Nephron (organoid): ENCODE data around the gene SYT12.

Experiments
- H3K27ac Mint-ChIP-seq, 3 experiments: 2 replicates each; pipeline ENCODE4 v1.8.0; 2020; ENCODE audit warnings: mixed read lengths in 3 of 3, mild to moderate bottlenecking in 2 of 3, moderate library complexity in 1 of 3
- H3K27me3 Mint-ChIP-seq: 2 replicates; pipeline ENCODE4 v1.8.0; 2021; ENCODE audit warnings: low read depth, mild to moderate bottlenecking, moderate library complexity, mixed read lengths
- H3K36me3 Mint-ChIP-seq: 2 replicates; pipeline ENCODE4 v1.8.0; 2020; ENCODE audit warnings: low read depth, mixed read lengths
- H3K4me1 Mint-ChIP-seq: 2 replicates; pipeline ENCODE4 v1.8.0; 2020; ENCODE audit warnings: mixed read lengths
- H3K4me3 Mint-ChIP-seq, 3 experiments: 2 replicates each; pipeline ENCODE4 v1.8.0; 2020; ENCODE audit warnings: mild to moderate bottlenecking in 3 of 3, mixed read lengths in 3 of 3, moderate library complexity in 2 of 3
- H3K9me3 Mint-ChIP-seq: 2 replicates; pipeline ENCODE4 v1.8.0; 2020; ENCODE audit warnings: mixed read lengths
- CTCF ChIP-seq, 3 experiments: fragments of 200-600 bp; sonication (generic); IDR thresholded peaks; one replicate each; pipeline ENCODE4 v1.5.0; 2021; ENCODE audit warnings: antibody characterized with exemption in 3 of 3; ENCODE audit not compliant: unreplicated experiment in 3 of 3

SYT12 gene, protein sequence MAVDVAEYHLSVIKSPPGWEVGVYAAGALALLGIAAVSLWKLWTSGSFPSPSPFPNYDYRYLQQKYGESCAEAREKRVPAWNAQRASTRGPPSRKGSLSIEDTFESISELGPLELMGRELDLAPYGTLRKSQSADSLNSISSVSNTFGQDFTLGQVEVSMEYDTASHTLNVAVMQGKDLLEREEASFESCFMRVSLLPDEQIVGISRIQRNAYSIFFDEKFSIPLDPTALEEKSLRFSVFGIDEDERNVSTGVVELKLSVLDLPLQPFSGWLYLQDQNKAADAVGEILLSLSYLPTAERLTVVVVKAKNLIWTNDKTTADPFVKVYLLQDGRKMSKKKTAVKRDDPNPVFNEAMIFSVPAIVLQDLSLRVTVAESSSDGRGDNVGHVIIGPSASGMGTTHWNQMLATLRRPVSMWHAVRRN

DNA sequence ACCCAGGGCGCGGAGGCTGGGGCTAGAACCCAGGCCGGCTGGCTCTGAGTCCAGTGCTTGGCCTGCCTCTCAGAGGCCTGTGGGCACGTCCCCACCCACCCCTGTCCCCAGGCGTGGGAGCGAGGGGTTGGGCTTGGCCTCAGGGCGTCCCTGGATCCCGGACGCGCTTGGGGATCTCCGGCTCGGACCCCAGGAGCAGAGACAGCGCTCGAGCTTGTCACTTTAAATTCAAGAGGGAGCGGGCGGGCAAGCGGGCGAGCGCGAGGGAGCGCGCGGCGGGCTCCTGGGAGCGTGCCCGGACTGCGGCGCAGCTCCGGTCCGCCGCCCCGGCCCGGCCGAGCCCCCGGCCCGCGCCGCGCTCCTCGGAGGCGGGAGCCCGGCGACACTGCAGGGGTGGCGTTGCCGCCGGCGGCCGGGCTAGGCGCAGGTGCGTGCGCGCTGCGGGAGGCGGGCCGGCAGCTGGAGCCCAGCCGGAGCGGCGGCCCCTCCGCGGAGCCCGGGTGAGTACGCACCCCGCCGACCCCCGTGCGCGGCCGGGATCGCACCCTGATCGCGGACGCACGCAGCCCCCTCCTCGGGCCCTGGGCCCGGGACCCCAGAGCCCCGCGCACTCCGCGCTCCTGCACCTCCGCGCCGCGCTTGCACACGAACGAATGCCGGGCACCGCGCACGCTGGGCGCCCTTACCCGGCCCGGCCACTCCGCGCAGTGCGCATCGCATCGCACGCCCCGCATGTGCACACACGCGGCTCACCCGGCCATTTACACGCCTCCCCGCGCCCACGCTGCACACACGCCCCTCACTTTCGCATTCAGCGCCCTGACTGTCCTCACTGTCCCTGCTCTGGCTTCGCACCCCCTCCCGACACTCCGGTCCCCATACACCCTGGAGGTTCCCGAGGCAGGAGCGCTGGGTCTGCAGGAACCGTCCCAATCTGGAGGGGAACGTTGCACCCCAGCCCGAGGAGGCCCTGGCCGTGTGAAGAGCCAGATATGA, at the start of gene SYT12:
SYT12 (plus strand) TSS at position 174 of the 996 bp plus-strand sequence. CDS start 7,011 bp downstream, outside the sequence.
- peaks cover 71% of the 10 kb centered on the region for H3K27me3 Mint-ChIP-seq
- peaks cover 7% of the 10 kb centered on the region for H3K4me1 Mint-ChIP-seq
- TF ChIP-seq CTCF (IDR thresholded peaks at IDR 0.05; ENCODE audit: unreplicated experiment in 3 of 3), result no peak
- peak within 1 kb of the TSS in 1 of 3 experiments; percentile 49 for H3K27ac Mint-ChIP-seq
- H3K4me3 Mint-ChIP-seq, result peak within 1 kb of the TSS; percentile 80 to 85 (median 82)
- H3K9me3 Mint-ChIP-seq, result no peaks in the 10 kb centered on the region
- H3K36me3 Mint-ChIP-seq, result no peaks in the 10 kb centered on the region

- peaks cover 11% of the 10 kb centered on the region for H3K27me3 Mint-ChIP-seq
- no peaks in the 10 kb centered on the region for H3K9me3 Mint-ChIP-seq
- H3K27ac Mint-ChIP-seq, result peak overlapping the region in 2 of 3 experiments; percentile 16 to 73
- H3K4me1 Mint-ChIP-seq, result peaks cover 6% of the 10 kb centered on the region
- no peaks in the 10 kb centered on the region for H3K36me3 Mint-ChIP-seq
- no peak overlapping the region for H3K4me3 Mint-ChIP-seq
- TF ChIP-seq CTCF (IDR thresholded peaks at IDR 0.05; ENCODE audit: unreplicated experiment in 3 of 3), result no peak
These were observed 48.9 kb upstream of the SYT12 start for GRCh38 chr11:66973956-66974580.

GRCh38 chr11:66974724-66975404, 48.1 kb upstream of the SYT12 start, which contains the start of gene C11orf86:
TSS of gene C11orf86 (plus strand) at chr11:66975304. CDS start at chr11:66975363, 59 bp downstream.
- TF ChIP-seq CTCF (IDR thresholded peaks at IDR 0.05; ENCODE audit: unreplicated experiment in 3 of 3), result no peak
- Mint-ChIP-seq H3K36me3 (no peaks in the 10 kb centered on the region), H3K9me3 (no peaks in the 10 kb centered on the region), H3K4me3 (no peak within 1 kb of the TSS), H3K27ac (peak within 1 kb of the TSS in 2 of 3 experiments; percentile 46 to 73), H3K4me1 (peaks cover 6% of the 10 kb centered on the region), H3K27me3 (peaks cover 11% of the 10 kb centered on the region)

- Mint-ChIP-seq H3K4me1 (peaks cover 6% of the 10 kb centered on the region), H3K27ac (peak overlapping the region in 1 of 3 experiments; percentile 46), H3K27me3 (peaks cover 11% of the 10 kb centered on the region), H3K36me3 (no peaks in the 10 kb centered on the region), H3K4me3 (no peak overlapping the region), H3K9me3 (no peaks in the 10 kb centered on the region)
- no peak for TF ChIP-seq CTCF (IDR thresholded peaks at IDR 0.05; ENCODE audit: unreplicated experiment in 3 of 3)
These were observed 47.4 kb upstream of the SYT12 start for GRCh38 chr11:66975405-66976027.

DNA sequence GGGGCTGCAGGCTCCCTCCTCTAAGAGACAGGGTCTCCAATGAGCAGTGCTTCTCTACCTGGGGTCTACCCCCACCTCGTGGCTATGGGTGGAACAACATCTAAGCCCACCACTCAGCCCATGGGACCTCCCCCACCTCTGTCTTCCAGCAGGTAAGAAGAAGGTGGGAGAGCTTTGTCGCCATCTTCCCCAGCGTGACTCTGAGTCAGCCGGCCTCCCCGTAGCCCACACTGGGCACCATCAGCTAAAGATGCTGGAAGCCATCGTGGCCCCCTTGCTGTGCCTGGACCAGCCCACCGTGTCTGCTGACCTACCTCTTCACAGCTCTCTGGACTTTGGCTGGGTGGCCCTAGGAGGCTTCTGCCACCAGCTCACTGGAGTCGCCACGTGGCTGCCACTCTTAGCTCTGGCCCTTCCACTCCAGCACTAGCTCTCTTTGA, 46.9 kb upstream of the SYT12 start:
- Mint-ChIP-seq H3K36me3 (no peaks in the 10 kb centered on the region), H3K4me3 (no peak overlapping the region), H3K4me1 (peaks cover under 1% of the 10 kb centered on the region), H3K9me3 (no peaks in the 10 kb centered on the region), H3K27me3 (peaks cover 10% of the 10 kb centered on the region), H3K27ac (peak overlapping the region in 1 of 3 experiments; percentile 46)
- TF ChIP-seq CTCF (IDR thresholded peaks at IDR 0.05; ENCODE audit: unreplicated experiment in 3 of 3), result peak; percentile 66 to 88 (median 75)
